Suprapubic skin (tissue), 3 donors: ENCODE results near the gene ACSM4.

Source experiments
- POLR2A ChIP-seq, 2 donors: fragments of 450-650 bp; IDR thresholded peaks; one replicate each; pipeline ENCODE4 v1.6.1; 2017; ENCODE audit warnings: antibody characterized with exemption in 2 of 2, mild to moderate bottlenecking in 2 of 2, moderate library complexity in 2 of 2
- TF ChIP-seq, protein P1 (sequence below), 2 donors: fragments of 200-600 bp in 1 of 2; fragments of 450-650 bp in 1 of 2; sonication (generic) in 1 of 2; IDR thresholded peaks; one replicate each; pipeline ENCODE4 v1.5.1; 2016 to 2019; ENCODE audit warnings: antibody characterized with exemption in 2 of 2, mild to moderate bottlenecking in 1 of 2, moderate library complexity in 1 of 2

DNA sequence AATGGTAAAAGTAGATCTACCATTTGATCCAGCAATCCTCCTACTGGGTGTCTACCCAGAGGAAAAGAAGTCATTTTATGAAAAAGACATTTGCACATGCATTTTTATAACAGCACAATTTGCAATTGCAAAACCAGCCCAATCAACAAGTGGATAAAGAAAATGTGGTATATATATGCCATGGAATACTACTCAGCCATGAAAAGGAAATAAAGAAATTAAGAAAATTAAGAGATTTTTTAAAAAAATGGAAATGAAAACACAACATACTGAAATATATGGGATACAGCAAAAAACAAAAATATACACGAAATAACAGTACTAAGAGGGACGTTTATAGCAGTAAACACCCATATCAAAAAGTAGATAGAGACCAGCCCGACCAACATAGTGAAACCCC, 58.9 kb downstream of the ACSM4 start:
- TF ChIP-seq POLR2A (IDR thresholded peaks at IDR 0.05) = no peak
- TF ChIP-seq, protein P1, sequence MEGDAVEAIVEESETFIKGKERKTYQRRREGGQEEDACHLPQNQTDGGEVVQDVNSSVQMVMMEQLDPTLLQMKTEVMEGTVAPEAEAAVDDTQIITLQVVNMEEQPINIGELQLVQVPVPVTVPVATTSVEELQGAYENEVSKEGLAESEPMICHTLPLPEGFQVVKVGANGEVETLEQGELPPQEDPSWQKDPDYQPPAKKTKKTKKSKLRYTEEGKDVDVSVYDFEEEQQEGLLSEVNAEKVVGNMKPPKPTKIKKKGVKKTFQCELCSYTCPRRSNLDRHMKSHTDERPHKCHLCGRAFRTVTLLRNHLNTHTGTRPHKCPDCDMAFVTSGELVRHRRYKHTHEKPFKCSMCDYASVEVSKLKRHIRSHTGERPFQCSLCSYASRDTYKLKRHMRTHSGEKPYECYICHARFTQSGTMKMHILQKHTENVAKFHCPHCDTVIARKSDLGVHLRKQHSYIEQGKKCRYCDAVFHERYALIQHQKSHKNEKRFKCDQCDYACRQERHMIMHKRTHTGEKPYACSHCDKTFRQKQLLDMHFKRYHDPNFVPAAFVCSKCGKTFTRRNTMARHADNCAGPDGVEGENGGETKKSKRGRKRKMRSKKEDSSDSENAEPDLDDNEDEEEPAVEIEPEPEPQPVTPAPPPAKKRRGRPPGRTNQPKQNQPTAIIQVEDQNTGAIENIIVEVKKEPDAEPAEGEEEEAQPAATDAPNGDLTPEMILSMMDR (IDR thresholded peaks at IDR 0.05) = no peak
